Hematopoietic multipotent progenitor cell treated with erythropoietin and hydrocortisone succinate and interleukin-3 and kit ligand, for 8 days (in vitro differentiated cells): ENCODE results near the gene CDC42BPB.

Source experiments
- DNase-seq: peaks from one replicate; pipeline ENCODE4 v3.0.0-alpha.2; 2015

Gene CDC42BPB

DNA sequence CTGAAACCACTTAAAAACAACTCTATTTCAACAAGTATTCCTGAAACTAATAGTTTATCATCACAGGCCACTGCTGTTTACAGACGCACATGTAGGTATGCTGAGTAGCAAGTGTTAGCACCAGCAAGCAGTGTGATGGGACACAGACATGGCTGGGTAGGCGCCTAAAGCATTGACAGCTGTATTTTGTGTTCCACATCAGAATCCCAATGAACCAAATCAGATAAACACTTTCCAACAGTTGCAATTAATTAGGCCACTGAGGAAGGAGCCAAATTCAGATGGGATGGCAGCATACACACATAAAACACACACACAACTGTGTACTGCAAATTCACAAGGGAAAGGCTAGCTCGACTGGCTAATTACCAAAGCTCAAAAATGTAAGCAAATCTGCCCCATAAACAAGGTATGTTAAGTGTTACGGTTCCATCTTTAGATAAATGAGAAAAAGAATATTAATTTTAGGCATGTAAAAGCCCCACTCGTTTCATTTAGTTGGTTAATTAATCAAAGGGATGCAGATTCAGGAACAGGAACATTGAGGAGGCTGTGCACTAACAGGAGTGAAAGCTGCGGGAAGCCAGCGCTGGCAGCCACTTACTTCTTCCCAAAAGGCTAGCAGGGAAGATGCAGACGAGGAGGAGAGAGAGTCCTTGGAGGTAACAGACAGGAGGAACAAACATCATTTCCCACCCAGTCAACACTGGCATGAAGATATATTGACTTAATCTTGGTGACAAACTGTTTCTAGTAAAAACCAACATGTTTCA is 101.5 kb downstream of the CDC42BPB start:
- no peak for DNase-seq

DNA sequence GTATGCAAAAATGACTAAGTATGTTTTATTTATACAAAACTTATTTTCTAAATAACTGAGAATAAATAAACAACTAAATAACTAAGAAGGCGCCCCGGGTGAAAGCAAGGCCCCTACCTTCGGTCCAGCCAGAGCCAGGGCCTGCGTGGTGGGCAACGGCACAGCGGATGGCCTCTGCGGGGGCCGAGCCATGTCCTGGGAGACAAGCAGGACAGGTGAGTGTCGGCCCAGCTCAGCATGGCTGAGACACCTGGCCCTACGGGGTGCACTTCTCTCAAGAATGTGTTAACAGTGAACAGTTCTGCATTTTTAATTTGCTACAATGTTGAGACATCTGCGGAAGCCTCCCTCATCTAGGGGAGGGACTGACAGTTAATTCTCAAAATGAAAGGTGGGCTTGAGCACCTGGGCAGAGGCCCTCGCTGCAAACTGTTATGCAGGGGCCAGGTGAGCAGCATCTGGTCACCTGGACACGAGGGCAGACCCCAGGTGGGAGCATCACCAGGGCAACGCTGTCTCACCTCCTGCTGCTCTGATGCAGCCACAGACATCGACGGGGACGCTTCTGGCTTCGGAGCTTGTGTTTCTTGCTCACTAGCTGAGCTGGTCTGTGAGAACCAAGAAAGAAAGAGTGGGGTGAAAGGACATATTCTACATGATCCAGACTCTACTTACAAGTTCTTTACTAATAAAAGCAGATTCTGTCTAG is 103.1 kb downstream of the CDC42BPB start:
- DNase-seq = no peak

DNA sequence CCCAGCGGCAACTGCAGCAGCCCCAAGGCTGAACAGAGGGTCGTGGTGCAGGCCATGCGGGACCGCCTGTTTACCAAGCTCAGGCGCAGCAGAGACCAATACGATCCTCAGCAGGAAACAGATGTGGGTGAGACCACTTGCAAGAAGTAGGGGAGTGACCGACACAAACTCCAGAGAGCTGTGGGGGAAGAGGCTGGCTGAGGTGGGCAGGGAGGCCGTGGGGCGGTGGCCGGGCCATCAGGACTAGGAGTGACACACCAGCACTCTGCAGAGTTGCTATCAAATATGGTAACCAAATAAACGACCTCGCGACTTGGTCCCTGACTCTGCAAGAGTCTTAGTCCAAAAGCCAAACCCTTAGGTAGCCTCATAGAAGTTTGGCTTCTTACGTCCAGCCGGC is 104.2 kb downstream of the CDC42BPB start:
- DNase-seq = no peak

DNA sequence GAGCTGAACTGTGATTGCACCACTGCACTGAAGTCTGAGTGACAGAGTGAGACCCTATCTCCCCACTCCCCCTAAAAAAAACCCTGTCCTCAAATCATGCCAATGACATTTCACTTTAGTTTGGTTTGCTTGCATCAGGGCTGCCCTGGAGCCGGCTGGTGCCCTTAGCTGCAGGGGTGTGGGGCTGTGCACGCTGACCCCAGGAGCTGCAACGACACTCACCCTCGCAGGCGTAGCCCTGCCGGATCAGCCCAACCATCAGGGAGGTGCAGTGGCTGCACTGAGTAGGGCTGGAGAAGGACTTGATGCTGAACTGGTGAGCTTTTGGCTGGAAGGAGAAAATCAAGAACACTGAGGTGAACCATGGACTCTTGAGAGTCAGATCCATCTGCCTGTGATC is 105.1 kb downstream of the CDC42BPB start:
- DNase-seq = no peak

DNA sequence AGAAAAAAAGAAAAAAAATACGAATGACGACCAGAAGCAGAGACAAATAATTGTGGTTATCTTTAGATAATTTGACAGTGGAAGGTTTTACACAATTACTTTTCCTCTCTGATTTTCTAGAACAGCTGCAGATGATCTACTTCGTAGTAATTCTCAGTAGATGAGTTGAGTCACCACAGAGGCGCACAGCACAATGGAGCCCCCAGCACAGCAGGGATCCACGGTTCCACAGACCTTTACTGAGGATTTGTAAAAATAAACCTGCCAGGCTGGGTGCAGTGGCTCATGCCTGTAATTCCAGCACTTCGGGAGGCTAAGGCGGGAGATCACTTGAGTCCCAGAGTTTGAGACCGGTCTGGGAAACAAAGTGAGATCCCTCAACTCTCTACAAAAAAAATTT is 105.5 kb downstream of the CDC42BPB start:
- DNase-seq = no peak

DNA sequence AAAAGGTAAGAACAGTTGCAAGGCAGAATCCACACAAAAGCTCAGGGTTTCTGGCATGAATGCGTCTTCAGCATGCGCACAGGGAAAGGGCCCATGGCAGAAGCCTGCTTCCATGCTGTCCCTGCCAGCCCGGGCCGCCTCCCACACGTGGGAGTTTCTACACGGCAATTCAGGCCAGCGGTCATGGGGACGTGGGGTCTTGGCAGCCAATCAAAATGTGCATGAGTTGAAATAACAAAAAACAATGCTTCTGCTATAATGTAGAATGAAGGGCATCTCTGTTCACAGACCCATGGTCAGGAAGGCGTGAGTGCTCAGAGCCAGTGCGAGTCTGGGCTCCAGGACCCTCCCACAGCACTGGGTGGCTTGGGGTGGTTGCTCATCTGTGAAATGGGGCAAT is 106.3 kb downstream of the CDC42BPB start:
- DNase-seq = no peak

DNA sequence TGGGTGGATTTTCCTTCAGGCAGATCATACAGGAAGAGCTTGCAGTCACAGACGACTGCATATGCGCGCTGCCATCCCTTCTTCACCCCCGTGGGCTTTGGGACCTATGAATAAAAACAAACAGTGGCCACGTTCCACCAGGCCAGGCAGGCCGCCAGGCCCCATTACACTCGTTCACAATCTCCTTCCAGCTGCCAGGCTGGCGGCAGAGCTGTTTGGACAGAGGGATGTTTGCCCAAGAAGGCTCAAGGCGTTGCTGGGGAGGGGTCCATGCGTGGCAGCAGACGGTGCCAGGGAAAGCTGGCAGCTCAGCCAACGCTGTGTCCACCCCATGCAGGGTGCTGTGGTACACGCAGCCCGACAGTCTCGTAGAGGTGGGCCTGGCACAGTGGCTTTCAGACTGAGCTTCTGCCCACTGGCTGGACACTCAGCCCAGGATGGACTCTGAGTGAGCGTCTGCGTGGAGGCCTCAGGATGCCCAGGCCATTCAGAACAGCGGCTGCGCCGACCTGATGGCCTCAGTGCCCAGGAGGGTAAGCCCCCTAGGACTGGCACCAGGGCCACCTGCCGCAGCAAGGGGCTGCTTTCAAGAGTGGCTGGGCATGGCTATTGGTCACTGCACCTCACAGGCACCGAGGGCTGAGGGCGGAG is 107.4 kb downstream of the CDC42BPB start:
- DNase-seq = no peak

DNA sequence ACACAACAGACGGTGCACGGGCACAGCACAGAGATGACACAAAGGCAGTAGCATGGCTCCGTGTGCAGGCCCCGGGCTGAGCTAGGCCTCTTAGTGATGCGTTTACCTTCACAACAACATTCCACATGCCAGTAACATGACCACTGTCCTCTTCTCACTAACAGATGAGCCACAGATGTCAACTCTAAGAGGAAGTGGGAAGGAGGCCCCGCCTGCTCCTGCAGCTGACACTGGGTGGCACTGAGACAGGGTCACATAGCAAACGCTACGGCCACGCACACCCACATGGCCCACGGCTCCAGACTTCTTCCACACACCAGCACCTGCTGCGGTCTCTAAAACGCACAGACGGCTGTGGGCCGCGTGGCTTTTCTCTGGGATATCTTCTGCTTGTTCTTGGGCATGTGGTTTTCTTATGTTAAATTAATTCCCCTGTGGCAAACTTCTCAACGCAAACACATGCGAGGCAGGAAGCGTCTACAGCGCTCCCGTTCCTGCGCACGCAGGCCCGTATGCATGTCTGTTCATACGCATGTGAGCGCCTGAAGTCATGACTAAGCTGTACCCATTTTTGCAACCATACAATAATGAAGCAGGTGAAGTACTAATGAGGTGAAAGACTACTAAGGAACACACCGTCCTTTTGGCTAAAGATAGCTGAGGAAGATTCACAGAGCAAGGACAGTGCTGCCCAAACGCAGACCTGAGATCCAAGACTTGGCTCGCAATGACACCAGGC is 108.1 kb downstream of the CDC42BPB start:
- no peak for DNase-seq

DNA sequence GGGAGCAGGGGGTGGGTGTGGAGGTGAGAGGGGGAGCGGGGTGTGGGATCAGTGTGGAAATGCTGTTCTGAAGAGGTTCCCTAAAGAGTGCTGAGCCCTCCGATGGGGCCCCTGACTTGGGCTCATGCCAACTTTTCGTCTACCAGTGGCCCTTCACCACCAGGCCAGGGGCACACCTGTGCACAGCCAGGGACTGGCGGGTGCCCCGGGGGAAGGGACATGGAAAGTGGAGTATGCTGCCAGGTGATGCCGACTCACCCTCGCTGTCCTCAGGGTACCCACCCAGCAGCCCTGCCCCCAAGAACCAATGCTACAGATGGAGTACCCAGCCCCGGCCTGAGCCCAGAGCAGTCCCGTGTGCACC is 108.7 kb downstream of the CDC42BPB start:
- DNase-seq = no peak

DNA sequence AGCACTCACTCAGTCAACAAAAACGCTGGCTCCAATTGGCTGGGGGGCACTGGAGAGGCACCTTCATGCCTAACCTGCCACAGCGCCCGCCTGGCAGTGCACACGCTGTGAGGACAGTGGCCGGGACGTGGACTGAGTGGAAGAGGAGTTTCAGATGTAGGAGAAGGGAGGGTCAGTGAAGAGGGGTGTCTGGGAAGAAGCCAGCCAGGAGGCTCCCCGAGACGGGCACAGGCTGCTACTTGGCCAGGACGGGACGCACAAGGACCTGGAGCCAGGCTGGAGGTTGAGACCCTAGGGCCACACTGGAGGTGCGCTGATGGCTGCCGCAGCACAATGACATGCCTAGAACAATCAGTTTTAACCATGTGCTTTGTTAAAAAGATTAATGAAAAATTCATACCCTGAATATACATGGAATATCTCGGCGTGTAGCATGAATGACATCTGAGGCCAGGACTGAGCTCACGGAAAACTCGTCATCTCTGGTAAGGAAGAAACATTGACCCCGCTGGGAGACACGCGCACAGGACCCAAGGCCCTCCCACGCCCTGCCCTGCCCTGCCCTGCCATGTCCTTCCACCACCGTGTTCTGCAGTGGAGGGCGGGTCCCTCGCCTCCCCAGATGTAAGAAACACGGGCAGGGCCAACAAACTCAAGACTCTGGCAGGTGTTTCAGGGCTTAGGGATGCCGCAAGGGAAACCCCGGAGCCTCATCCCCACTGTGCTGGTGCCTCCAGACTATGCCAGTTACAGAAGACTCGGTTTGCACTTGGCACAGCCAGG is 109.8 kb downstream of the CDC42BPB start:
- DNase-seq = no peak

DNA sequence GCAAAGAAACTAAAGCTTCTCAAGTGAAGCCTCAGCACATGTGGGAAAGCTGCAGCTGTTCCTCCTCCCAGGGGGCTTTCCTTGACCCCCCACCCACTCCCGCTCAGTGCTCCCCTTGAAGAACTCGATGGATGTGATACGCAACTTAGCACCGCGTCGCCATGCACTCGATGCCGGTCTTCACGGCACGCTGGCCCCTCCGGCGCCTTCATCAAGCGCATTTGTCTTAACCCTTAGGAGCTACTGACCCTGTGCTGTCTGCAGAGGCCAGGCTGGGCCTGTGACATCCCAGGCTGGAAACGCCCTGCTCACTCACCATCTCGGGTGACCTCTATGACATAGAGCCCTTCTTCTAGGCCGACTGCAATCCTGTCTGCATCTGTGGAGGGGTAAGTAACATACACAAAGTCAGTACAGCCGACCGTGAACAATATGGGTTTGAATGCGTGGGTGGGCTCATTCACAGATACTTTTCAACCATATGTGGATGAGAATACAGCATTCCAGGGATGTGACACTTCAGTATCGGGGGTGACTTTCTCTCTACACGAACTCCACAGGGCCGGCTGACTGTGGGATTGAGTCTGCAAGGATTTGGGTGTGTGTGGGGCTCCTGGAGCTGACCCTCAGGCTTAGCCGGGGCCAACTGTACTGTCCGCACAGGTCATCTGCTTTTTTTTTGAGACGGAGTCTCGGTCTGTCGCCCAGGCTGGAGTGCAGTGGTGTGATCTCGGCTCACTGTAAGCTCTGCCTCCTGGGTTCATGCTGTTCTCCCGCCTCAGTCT is 111.8 kb downstream of the CDC42BPB start:
- DNase-seq = no peak

DNA sequence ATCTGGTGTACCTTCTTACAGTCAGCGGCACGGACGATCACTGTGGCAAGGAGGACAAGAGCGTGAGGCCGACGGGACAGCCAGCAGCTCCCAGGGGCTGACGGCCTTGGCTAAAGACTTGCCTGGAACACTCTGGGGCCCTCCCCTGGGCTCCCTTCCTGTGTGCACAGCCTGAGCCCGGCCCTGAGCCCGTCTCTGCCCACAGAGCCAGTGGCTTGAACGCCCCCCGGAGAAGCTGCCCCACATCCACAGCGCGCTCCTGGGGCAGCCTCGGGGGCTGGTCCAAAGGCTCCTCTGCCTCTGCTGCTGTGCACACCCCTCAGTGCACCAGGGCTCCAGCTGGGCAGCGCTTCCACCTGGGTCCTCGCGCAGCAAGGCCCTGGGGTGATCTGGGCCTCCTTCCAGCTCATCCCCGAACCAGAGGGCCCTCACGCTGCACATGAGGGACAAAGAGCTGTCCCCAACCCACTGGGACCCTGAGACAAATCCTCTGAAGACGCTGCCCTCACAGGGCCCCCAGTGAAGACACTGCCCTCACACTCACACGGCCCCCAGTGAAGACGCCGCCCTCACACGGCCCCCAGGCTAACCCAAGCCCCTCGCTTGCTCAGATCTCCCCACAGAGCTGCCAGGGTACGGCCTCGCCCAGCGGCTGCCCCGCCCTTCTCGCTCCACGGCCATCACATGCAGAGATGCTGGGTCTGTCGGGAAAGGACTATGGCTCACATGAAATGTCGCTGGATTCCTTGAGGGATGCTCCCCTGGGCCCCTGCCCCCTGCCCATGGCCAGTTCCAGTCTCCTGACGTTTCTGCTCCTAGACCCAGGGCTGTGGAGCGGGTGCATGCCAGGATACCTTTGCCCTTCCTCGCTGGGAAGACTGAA is 112.7 kb downstream of the CDC42BPB start:
- no peak for DNase-seq

DNA sequence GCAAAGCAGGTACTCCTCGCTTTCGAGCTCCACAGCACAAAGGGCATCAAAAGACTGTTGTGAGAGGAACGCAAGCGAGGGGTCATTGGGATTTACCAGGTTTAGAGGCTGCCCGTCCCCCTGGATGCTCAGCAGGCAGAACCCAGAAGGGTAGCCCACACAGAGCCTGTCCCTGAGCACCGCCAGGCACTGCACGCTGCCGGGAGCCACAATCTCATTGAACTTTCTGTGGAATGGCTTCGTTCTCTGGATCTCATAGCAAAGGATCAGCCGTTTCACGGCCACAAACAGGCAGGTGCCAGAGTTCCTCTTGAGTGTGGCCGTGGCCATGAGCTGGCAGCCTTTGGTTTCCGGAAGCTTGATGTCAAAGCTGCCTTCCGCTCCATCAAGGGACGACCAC is 113.4 kb downstream of the CDC42BPB start:
- DNase-seq = no peak

DNA sequence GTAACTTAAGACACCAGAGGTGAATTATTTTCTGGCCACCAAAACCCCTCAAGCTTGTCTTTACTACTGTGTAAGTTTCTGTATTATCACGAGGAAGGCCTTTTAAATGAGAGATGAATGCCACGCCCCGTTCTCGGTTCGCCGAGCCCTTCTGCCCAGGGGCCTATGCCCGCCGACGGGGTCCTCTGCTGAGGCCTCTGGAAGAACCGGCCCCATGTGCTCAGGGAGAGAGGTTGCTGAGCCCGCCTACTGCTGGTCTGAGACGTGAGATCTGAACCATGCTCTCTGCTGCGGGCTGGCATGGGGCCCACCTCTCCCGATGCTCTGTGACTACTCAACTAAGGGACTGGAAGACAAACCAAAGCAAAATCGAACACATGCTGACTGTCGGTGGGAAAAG is 113.9 kb downstream of the CDC42BPB start:
- no peak for DNase-seq

DNA sequence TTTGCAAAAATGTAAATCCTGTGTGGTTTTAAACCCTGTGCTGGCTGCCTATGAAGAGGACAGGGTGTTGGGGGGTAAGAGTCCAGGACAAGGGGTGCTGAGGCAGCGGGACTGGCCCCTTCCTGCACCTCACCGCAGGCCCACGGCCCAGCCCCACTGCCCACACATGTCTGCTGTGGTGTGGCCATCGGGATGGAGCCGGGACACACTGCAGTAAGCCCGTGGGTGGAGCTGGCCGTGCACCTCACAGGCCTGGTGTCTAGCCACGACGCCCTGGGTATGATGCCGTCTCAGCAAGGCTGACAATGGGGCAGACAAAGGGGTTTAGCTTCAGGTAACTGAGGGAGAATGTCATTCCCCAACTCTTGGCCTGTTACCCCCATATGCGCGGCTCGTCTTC is 115.3 kb downstream of the CDC42BPB start:
- DNase-seq = no peak

DNA sequence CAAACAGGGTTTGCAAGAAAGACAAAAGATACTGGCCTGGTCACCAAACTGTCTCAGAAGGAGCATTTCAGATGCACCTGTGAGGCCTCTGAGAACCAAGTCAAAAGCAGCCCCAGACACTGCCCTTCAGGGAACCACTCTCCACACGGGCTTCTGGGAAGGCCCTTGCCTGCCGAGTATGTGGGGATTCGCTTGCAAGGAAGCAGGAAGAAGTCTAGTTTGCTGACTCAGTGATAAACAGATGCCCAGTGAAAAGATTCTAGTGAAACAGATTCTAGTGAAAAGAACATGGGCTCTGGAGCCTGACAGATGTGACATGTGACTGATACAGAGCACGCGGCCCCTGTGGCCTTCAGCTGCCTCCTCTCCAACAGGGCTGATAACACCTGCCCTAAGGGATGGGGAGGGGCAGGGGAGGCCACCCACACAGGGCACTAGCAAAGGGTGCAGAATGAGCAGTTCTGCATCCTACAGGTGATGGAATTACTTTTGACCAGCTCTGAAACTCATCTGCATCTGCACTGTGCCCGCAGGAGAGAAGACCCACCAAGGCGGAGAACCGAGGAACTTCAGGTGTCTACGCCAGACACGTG is 115.8 kb downstream of the CDC42BPB start:
- DNase-seq = peak; percentile 27

DNA sequence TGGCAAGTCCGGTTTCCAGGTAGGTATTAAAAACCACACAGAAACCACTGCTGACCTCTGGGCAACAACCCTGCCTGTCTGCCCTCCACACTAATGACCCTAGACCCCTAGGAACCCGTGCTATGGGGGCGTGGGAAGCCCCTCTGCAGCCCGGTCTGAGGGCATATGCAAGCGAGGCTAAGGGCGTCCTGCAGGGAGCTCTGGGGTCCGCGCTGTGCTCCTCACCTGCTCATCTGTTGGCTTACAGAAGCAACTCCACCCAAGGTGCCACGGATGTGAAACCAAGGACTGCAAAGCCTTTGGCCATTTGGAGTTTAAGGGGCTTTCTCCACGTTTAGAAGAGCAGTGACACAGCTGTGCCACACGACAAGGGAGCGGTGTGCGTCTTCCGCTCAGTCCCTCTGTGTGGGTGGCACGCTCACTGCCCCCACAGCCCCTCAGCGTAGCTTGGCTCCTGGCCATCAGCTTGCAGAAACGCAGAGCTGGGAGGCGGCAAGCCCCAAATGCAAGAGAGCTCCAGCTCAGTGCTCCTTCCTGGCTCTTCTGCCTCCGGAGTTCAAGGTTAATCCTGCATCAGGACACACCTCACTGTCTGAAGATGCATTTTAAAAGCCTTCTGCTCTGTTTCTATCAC is 116.5 kb downstream of the CDC42BPB start:
- no peak for DNase-seq

DNA sequence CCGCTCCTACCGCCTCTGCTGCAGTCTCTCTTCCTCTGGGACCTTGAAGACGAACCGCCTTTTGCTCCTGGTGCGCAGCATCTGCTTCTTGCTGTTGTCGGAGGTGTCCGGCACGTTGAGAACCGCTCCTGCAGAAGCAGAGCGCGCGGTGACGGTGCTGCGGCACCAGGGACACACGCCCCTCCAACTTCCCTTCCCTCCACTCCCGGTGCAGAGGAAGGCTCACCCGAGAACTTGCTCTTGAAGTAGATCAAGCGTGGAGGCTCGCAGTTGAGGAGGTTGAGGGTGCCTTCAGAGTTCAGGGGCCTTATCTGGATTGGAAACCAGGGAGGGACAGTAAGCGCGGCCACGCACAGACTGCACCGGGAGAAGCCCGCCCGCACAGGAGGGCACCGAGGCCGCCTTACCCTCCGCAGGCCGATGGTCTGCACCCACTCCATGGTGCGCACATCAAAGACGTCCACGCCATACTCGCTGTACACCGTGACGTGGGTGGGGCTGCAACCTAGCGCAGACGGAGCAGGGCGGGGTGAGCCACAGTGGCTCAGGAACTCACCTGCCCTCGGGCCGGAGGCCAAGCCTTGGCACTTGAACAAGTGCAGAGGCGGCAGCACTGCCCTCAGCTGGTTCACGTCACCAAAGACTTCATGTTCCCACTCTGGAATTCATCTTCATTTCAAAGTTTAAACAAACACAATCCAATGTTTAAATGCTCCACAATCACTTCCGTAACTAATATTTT is 117.4 kb downstream of the CDC42BPB start:
- no peak for DNase-seq

DNA sequence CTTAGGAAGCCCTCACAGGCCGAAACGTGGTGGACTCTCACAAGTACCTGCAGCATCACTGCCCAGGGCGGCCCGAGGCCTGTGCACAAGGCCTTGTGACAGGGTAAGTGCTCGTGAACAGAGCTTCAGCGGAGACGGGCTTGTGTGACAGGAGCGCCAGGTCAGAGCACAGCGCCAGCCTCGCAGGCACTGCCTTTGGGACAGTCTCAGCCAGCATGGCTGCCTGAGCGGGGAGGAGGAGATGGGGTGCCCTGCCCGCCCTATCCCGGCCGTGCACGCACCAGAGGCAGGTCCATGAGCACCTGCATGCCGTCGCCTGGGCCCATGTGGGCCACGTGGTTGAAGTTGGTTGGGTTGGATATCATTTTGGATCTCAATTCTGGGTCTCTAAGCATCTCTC is 118.0 kb downstream of the CDC42BPB start:
- no peak for DNase-seq
